ENCODE results near the gene MEF2D.
A peak's percentile ranks its signal among the peaks of the same experiment; 100 is the strongest.

Gene MEF2D

DNA sequence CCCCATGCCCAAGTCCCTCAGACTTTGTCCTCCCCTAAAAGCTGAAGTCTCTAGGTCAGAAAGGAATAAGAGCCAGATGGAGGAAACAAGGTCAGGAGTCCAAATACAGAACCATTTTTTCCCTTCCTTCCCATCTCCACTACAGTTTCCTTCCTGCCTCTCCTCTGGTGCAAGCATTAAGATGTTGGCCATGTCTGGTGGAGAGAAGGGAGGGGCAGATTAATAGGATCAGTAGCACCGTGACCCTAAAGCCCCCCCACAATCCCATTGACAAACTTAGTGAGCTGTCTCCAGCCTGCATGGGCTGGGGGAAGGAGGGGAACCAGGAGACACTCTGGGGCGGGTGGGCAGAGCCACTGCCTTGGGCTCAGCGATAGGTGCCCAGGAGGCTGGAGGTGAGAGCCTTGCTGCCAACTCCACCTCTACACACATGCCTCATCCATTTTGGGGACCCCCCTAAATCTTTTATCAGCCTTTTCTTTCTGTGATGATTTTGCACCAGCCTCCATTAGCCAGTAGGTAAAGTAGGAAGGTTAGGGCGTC is 71.8 kb downstream of the MEF2D start:
- Histone ChIP-seq H3K27ac (ENCODE audit: low read length) (no peak overlapping the region), H3K9ac (ENCODE audit: low read length) (no peak overlapping the region), H3K79me2 (ENCODE audit: low read length) (no peaks in the 10 kb centered on the region), H3K4me3 (ENCODE audit: low read length) (no peak overlapping the region), H3K9me3 (ENCODE audit: insufficient read depth, low read length) (no peaks in the 10 kb centered on the region), H3K4me1 (ENCODE audit: low read length) (peaks cover 12% of the 10 kb centered on the region), H4K20me1 (ENCODE audit: insufficient read depth, low read length) (no peaks in the 10 kb centered on the region), H3K36me3 (replicated peaks; ENCODE audit: low read depth, low read length) (no peaks in the 10 kb centered on the region), H3K4me2 (ENCODE audit: low read length) (no peak overlapping the region), H3K27me3 (ENCODE audit: low read depth, low read length) (peaks cover 95% of the 10 kb centered on the region), H2AFZ (ENCODE audit: low read depth, low read length) (no peak overlapping the region)
- TF ChIP-seq EZH2phosphoT487 (IDR thresholded peaks at IDR 0.05; ENCODE audit: low read depth), result 0 out of 2 replicates have a peak, but pooled peaks have one; percentile 8
- TF ChIP-seq, protein P1, sequence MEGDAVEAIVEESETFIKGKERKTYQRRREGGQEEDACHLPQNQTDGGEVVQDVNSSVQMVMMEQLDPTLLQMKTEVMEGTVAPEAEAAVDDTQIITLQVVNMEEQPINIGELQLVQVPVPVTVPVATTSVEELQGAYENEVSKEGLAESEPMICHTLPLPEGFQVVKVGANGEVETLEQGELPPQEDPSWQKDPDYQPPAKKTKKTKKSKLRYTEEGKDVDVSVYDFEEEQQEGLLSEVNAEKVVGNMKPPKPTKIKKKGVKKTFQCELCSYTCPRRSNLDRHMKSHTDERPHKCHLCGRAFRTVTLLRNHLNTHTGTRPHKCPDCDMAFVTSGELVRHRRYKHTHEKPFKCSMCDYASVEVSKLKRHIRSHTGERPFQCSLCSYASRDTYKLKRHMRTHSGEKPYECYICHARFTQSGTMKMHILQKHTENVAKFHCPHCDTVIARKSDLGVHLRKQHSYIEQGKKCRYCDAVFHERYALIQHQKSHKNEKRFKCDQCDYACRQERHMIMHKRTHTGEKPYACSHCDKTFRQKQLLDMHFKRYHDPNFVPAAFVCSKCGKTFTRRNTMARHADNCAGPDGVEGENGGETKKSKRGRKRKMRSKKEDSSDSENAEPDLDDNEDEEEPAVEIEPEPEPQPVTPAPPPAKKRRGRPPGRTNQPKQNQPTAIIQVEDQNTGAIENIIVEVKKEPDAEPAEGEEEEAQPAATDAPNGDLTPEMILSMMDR (IDR thresholded peaks at IDR 0.05; ENCODE audit: low read depth, low read length), result no peak

DNA sequence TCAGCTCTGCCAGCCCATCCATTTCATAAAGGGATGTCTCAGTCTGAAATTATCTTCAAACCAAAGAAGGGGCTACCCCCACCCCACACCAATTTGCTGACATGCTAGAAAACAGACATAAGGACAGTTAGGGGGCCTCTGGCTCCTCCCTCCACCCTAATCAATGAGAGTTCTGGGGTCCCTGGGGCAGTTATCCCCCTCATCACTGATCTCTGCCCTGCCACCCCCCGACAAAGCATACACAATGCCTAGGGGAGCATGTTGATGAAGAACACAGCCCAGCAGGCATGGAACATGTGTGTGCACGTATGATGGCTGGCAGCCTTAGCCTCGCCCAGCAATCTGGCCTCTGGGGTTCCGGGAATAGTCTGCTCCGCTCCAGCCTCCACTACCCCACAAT is 72.6 kb downstream of the MEF2D start:
- no peak overlapping the region for H3K4me3 ChIP-seq (ENCODE audit: low read length)
- no peak overlapping the region for H3K4me2 ChIP-seq (ENCODE audit: low read length)
- no peaks in the 10 kb centered on the region for H3K9me3 ChIP-seq (ENCODE audit: insufficient read depth, low read length)
- H3K4me1 ChIP-seq (ENCODE audit: low read length), result peaks cover 12% of the 10 kb centered on the region
- no peaks in the 10 kb centered on the region for H3K36me3 ChIP-seq (replicated peaks; ENCODE audit: low read depth, low read length)
- H3K27ac ChIP-seq (ENCODE audit: low read length), result no peak overlapping the region
- H4K20me1 ChIP-seq (ENCODE audit: insufficient read depth, low read length), result no peaks in the 10 kb centered on the region
- no peak overlapping the region for H2AFZ ChIP-seq (ENCODE audit: low read depth, low read length)
- H3K79me2 ChIP-seq (ENCODE audit: low read length), result no peaks in the 10 kb centered on the region
- H3K27me3 ChIP-seq (ENCODE audit: low read depth, low read length), result peaks cover 95% of the 10 kb centered on the region
- H3K9ac ChIP-seq (ENCODE audit: low read length), result no peak overlapping the region
- TF ChIP-seq, protein P1 (IDR thresholded peaks at IDR 0.05; ENCODE audit: low read depth, low read length), result no peak
- TF ChIP-seq EZH2phosphoT487 (IDR thresholded peaks at IDR 0.05; ENCODE audit: low read depth), result no peak

DNA sequence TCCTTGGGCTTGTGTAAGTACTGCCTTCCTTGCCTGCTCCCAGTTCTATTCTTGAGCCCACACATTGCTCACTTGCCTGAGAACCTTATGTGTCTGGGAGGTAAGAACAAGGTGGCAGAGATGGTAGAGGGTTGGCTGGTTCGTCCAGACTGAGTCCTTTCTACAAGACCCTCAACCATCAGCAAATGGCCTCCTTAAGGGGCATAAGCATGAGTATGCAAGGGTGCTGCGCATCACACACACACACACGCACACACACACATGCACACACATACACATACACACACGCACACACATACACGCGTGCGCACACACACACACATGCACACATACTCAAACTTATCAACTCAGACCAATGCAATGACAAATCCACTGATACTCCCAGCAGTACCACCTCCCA is 74.6 kb downstream of the MEF2D start:
- H3K4me1 ChIP-seq (ENCODE audit: low read length), result peaks cover 5% of the 10 kb centered on the region; the same call in 1 of the 2 replicates
- H3K9ac ChIP-seq (ENCODE audit: low read length), result no peak overlapping the region
- peaks cover 88% of the 10 kb centered on the region for H3K27me3 ChIP-seq (ENCODE audit: low read depth, low read length)
- no peaks in the 10 kb centered on the region for H3K9me3 ChIP-seq (ENCODE audit: insufficient read depth, low read length)
- H3K4me3 ChIP-seq (ENCODE audit: low read length), result no peak overlapping the region
- H4K20me1 ChIP-seq (ENCODE audit: insufficient read depth, low read length), result no peaks in the 10 kb centered on the region
- no peak overlapping the region for H3K4me2 ChIP-seq (ENCODE audit: low read length)
- H2AFZ ChIP-seq (ENCODE audit: low read depth, low read length), result no peak overlapping the region
- no peak overlapping the region for H3K27ac ChIP-seq (ENCODE audit: low read length)
- TF ChIP-seq, protein P1 (IDR thresholded peaks at IDR 0.05; ENCODE audit: low read depth, low read length), result no peak
- no peak for TF ChIP-seq EZH2phosphoT487 (IDR thresholded peaks at IDR 0.05; ENCODE audit: low read depth)
- peaks cover 6% of the 10 kb centered on the region for H3K79me2 ChIP-seq (ENCODE audit: low read length)
- H3K36me3 ChIP-seq (replicated peaks; ENCODE audit: low read depth, low read length), result no peaks in the 10 kb centered on the region

DNA sequence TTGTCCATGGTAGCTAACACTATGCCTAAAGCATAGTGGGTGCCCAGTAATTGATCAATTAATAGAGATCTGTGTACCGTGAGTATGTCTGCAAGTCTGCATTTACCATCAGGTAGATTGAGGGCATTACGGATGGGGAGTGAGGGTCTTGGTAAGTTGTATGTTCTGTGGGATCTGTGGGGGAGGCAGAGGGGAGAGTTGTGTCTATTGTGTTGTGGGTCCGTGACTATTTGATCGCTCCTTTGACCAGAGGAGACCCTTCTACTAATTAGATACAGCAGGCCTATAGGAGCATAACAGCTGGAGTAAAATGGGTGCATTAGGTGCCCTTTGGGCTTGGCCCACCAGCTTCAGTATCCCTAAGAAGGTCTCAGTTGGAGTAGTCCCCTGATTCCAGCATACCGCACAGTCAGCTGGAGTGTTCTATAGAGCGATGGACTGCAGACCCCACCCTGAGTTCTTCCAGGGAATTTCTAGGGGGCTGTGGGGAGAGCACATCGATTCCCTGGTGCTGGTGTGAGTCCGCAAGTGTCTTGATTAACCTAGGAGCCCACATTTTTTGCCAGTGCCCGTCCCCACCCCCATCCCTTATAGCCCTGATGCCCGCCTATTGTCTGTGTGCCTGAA is 75.7 kb downstream of the MEF2D start:
- Histone ChIP-seq H3K4me3 (ENCODE audit: low read length) (no peak overlapping the region), H3K9me3 (ENCODE audit: insufficient read depth, low read length) (no peaks in the 10 kb centered on the region), H3K4me2 (ENCODE audit: low read length) (no peak overlapping the region), H3K36me3 (replicated peaks; ENCODE audit: low read depth, low read length) (no peaks in the 10 kb centered on the region), H3K27me3 (ENCODE audit: low read depth, low read length) (peaks cover 77% of the 10 kb centered on the region), H3K79me2 (ENCODE audit: low read length) (peaks cover 16% of the 10 kb centered on the region), H4K20me1 (ENCODE audit: insufficient read depth, low read length) (no peaks in the 10 kb centered on the region), H3K9ac (ENCODE audit: low read length) (no peak overlapping the region), H2AFZ (ENCODE audit: low read depth, low read length) (no peak overlapping the region), H3K27ac (ENCODE audit: low read length) (no peak overlapping the region), H3K4me1 (ENCODE audit: low read length) (peaks cover 3% of the 10 kb centered on the region; the same call in 1 of the 2 replicates)
- TF ChIP-seq, protein P1 (IDR thresholded peaks at IDR 0.05; ENCODE audit: low read depth, low read length), result no peak
- no peak for TF ChIP-seq EZH2phosphoT487 (IDR thresholded peaks at IDR 0.05; ENCODE audit: low read depth)

Data from OCI-LY3 (cell line).